Left renal cortex interstitium (tissue), 4 donors: ENCODE results near the gene OR52I2. TPM values are rescaled to one million over a fixed set of nuclear protein-coding genes. Genes with fewer than 3 reads are reported as not detected.
A peak's percentile ranks its signal among the peaks of the same experiment; 100 is the strongest.

ENCODE experiments used
- DNase-seq, 4 donors: peaks; one replicate each; pipeline ENCODE4 v3.0.0-alpha.2; 2013; ENCODE audit warnings: low read depth in 4 of 4, low spot score in 2 of 4, missing footprints in 1 of 4
- polyA plus RNA-seq, 4 donors: library from polyadenylated mRNA; unstranded; fragments of 120-200 nt; gene quantifications; one replicate each; pipeline ENCODE4 v1.2.1, GENCODE V29; 2013; ENCODE audit not compliant: insufficient read length in 4 of 4

The OR52I2 gene
- polyA plus RNA-seq, result not detected

- no peak for DNase-seq
Measured at GRCh38 chr11:4581443-4581842, at the start of gene OR52I2. OR52I2 (plus strand) TSS chr11:4581743.

- no peak for DNase-seq
Measured at GRCh38 chr11:4539603-4540219, 41.8 kb upstream of the OR52I2 start.

- DNase-seq, result no peak
Measured at GRCh38 chr11:4541071-4541470, 40.5 kb upstream of the OR52I2 start.

- DNase-seq, result no peak
Measured at GRCh38 chr11:4543561-4543960, 38.0 kb upstream of the OR52I2 start.

- DNase-seq, result no peak
Measured at GRCh38 chr11:4544891-4545290, 36.7 kb upstream of the OR52I2 start, which contains the start of gene OR52M1. OR52M1 (plus strand) TSS chr11:4545191; CDS start chr11:4545191, 0 bp downstream.

- DNase-seq, result no peak
Measured at GRCh38 chr11:4546878-4547277, 34.7 kb upstream of the OR52I2 start.

DNA sequence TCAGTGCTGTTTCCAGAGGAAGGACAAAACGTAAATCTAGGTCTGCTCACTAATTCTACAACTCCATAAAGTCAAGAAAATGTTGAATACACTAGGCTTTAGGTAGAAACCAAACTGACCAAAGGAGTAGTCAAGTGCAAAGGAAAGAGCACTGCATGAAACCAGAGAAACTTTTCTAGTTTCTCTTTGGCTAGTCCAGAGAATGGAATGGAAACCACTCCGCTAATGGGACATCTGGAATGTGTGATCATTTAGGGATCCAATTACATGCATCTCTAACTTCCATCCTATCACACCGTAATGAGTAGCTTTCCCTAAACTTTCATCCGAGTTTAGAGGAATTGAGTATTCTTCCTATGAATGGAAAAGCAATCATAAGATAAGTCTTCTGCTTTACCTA lies 34.1 kb upstream of the OR52I2 start:
- no peak for DNase-seq

DNA sequence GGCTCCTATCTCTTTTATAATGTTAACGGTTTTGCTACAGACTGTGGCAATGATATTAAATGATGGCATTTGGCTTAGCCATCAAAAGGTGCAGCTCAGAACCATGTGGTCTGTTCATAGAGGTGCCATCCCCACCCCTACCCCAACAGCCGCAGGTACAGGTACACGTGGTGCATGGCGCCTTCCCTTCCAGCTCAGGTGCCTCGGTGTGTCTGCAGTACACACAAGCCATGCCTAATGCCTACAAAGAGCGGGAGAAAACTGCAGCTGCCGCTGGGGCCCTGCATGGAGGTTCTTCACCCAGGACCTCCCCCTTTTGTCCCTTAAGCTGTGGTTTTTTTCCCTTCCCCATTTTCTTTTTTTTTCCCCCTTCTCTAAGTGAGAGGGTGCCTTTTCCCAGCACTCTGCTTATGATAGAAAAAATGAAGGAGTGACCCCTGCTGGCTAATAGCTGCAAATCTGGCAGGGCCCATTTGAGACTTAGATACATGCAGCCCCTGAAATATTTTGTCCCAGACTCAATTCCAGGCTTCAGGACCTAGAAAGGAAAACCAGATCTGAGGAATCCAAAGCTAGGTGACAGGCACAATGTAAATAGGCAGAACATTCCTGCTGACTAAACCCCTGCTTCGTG lies 30.1 kb upstream of the OR52I2 start:
- no peak for DNase-seq

GRCh38 chr11:4559527-4560440 lies 21.8 kb upstream of the OR52I2 start:
- DNase-seq, result no peak

- peak in 1 of 4 donors; percentile 23 for DNase-seq
Measured at GRCh38 chr11:4560467-4560866, 21.1 kb upstream of the OR52I2 start.

DNA sequence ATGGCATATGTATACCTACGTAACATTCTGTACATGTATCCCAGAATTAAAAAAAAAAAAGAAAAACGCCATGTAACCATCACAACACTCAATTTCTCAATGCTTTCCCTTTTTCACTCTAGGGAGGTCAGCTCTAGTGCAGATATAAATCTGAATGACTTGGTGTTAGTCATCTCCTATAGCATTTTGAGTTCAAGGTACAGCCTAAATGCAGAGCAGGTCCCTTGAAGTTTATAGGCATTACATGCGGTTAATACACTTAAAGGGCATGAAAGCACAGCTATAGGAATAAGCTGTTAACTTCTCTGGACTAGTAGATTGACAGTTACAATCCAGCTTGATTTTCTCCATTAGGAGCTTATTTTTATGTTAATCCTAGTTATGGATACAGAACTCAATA lies 16.2 kb upstream of the OR52I2 start:
- DNase-seq, result no peak

DNA sequence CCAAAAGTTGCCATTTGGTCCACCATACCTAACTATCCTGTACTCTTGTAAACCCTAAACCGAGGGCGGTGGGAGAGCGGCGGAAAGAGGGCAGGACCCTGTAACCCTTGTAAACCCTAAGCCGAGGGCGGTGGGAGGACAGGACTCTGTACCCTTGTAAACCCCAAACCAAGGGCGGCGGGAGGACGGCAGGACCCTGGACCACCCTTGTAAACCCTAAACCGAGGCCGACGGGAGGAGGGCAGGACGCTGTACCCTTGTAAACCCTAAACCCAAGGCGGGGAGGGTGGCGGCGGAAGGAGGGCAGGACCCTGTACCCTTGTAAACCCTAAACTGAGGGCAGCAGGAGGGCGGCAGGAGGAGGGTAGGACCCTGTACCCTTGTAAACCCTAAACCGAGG lies 12.5 kb upstream of the OR52I2 start:
- no peak for DNase-seq

DNA sequence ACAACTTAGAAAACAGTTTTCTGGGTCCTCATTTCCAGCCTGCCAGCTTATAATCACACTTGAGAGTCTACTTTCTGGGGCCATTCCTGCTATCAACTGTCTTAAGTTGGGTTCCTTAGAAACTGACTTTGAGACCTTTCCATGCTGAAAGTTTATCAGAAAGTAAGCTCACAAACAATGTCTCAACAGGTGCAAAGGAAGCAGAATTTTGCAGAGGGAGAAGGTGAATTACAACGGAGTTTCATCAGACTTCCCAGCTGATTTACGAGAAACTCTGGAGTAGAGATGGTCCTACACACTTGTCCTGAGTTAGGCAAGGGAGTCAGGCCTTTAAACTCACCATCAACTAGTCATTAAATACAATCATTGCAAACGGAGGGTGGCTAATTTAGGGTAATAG lies 4.7 kb upstream of the OR52I2 start:
- no peak for DNase-seq

DNA sequence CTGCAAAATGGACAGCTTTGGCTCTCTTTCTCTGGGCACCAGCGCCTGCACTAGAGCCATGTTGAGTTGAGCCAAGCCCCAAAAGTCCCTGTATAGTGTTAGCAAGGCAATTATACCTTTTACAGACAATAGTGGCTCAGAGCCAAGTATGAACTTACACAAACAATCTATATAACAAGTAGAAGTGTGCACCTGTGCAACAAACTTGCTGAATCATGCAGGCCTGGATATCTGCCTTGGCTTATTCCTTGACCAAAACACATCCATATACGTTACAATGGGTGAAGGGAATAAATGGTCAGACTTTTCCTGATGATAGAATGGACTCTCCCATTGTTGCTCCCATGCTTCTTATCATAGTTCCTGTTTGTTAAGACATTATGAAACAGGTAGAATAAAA lies 3.8 kb upstream of the OR52I2 start:
- DNase-seq, result no peak

GRCh38 chr11:4578624-4579023 lies 2.9 kb upstream of the OR52I2 start:
- no peak for DNase-seq

- no peak for DNase-seq
Measured at GRCh38 chr11:4580124-4580523, 1.4 kb upstream of the OR52I2 start.

DNA sequence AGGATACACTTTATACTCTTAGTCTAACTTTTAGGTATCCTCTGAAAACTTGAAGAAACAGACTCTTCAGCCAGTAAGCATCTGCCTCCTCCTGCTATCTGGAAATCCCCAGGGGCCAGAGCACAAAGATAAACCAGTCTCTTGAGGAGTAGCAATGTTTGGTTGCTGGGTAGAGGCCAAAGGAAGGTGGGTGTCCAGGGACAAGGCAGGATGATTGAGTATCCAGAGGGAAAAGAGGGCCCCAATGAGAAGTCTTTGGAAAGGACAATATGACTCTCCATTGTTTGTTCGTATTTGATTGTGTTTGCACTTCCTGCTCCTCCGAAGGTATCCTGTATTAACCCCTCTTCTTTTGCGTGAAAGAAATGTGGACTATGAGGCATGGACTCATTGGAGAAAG lies 7.5 kb downstream of the OR52I2 start:
- DNase-seq, result no peak

GRCh38 chr11:4593739-4594138 lies 12.2 kb downstream of the OR52I2 start, which contains the start of gene OR52I1:
OR52I1 (plus strand) TSS chr11:4594039; CDS start chr11:4594039, 0 bp downstream.
- no peak for DNase-seq

- DNase-seq, result no peak
Measured at GRCh38 chr11:4605057-4605456, 23.5 kb downstream of the OR52I2 start.

GRCh38 chr11:4606231-4607015 lies 24.9 kb downstream of the OR52I2 start:
- peak in 1 of 4 donors; percentile 9 for DNase-seq

- DNase-seq, result peak in 1 of 4 donors; percentile 2
Measured at GRCh38 chr11:4607096-4607495, 25.6 kb downstream of the OR52I2 start.
